GM23338 (cell line): Measurements from ENCODE around the gene IL36A. TPM values are rescaled to one million over a fixed set of nuclear protein-coding genes. Genes with fewer than 3 reads are reported as not detected.

Source experiments
- ATAC-seq: fragments of 200-7000 bp; cut with Tn5 transposase; 3 replicates; pipeline ENCODE4 v1.9.1; 2020
- DNase-seq: peaks from one replicate; pipeline ENCODE4 v3.0.0-alpha.2; 2015; ENCODE audit warnings: low spot score
- H2AFZ ChIP-seq: fragments of 200-600 bp; sonication (generic); 2 replicates; pipeline ENCODE4 v1.8.0; 2016; ENCODE audit warnings: antibody characterized with exemption, mild to moderate bottlenecking, moderate library complexity
- H3F3A ChIP-seq: fragments of 200-600 bp; sonication (generic); replicated peaks from 2 replicates; pipeline ENCODE4 v1.8.0; 2017; ENCODE audit warnings: antibody characterized with exemption, mixed run types, low read depth
- H3K27ac ChIP-seq: fragments of 200-600 bp; sonication (generic); 2 replicates; pipeline ENCODE4 v1.6.1; 2016; ENCODE audit warnings: low read depth
- H3K27me3 ChIP-seq: fragments of 200-600 bp; sonication (generic); 2 replicates; pipeline ENCODE4 v1.8.0; 2016; ENCODE audit warnings: mild to moderate bottlenecking, mixed run types, moderate library complexity; ENCODE audit not compliant: insufficient read depth
- H3K36me3 ChIP-seq: fragments of 200-600 bp; sonication (generic); 2 replicates; pipeline ENCODE4 v1.8.0; 2016; ENCODE audit warnings: mild to moderate bottlenecking; ENCODE audit not compliant: insufficient read depth
- H3K4me1 ChIP-seq: fragments of 200-600 bp; sonication (generic); 2 replicates; pipeline ENCODE4 v1.8.0; 2016; ENCODE audit warnings: mild to moderate bottlenecking, moderate library complexity; ENCODE audit not compliant: insufficient read depth
- H3K4me2 ChIP-seq: fragments of 200-600 bp; sonication (generic); 2 replicates; pipeline ENCODE4 v1.7.1; 2017; ENCODE audit warnings: mixed run types
- H3K4me3 ChIP-seq: fragments of 200-600 bp; sonication (generic); 2 replicates; pipeline ENCODE4 v1.6.1; 2016; ENCODE audit warnings: mixed run types
- H3K79me2 ChIP-seq: fragments of 200-600 bp; sonication (generic); replicated peaks from 2 replicates; pipeline ENCODE4 v1.8.0; 2017; ENCODE audit warnings: mild to moderate bottlenecking; ENCODE audit not compliant: insufficient read depth
- H3K9me2 ChIP-seq: fragments of 200-600 bp; sonication (generic); 2 replicates; pipeline ENCODE4 v1.8.0; 2017; ENCODE audit not compliant: insufficient read depth
- H4K20me1 ChIP-seq: fragments of 200-600 bp; sonication (generic); replicated peaks from 2 replicates; pipeline ENCODE4 v1.8.0; 2017; ENCODE audit warnings: mild to moderate bottlenecking; ENCODE audit not compliant: insufficient read depth
- H3K27ac Mint-ChIP-seq: 2 replicates; pipeline ENCODE4 v1.8.0; 2020; ENCODE audit warnings: inconsistent platforms, mild to moderate bottlenecking, moderate library complexity, mixed read lengths
- H3K27me3 Mint-ChIP-seq: 3 replicates; pipeline ENCODE4 v1.8.0; 2022; ENCODE audit warnings: low read depth, mild to moderate bottlenecking, moderate library complexity, mixed read lengths, inconsistent platforms; ENCODE audit not compliant: insufficient read depth, poor library complexity
- H3K36me3 Mint-ChIP-seq: 3 replicates; pipeline ENCODE4 v1.8.0; 2021; ENCODE audit warnings: low read depth, mild to moderate bottlenecking, inconsistent platforms, moderate library complexity, mixed read lengths
- H3K4me1 Mint-ChIP-seq: 3 replicates; pipeline ENCODE4 v1.8.0; 2020; ENCODE audit warnings: mild to moderate bottlenecking, inconsistent platforms, mixed read lengths
- H3K4me3 Mint-ChIP-seq: 3 replicates; pipeline ENCODE4 v1.8.0; 2021; ENCODE audit warnings: moderate library complexity, mild to moderate bottlenecking, inconsistent platforms, mixed read lengths
- H3K9me3 Mint-ChIP-seq: 3 replicates; pipeline ENCODE4 v1.8.0; 2020; ENCODE audit warnings: moderate library complexity, mild to moderate bottlenecking, inconsistent platforms, mixed read lengths
- CREB1 ChIP-seq: fragments of 250-450 bp; sonication (Bioruptor Pico); IDR thresholded peaks from 2 replicates; pipeline ENCODE4 v1.5.0; 2020; ENCODE audit warnings: low read depth, mild to moderate bottlenecking, moderate library complexity
- CTCF ChIP-seq, 2 experiments: fragments of 200-600 bp in 1 of 2; sonication (generic) in 1 of 2; conservative IDR thresholded peaks; 2 replicates each; pipeline versions ENCODE4 v1.5.1 to v1.6.1; 2016 to 2017; ENCODE audit warnings: antibody characterized with exemption in 2 of 2, low read depth in 2 of 2, mild to moderate bottlenecking in 2 of 2, moderate library complexity in 1 of 2
- ETS1 ChIP-seq: IDR thresholded peaks from 2 replicates; pipeline ENCODE4 v1.6.1; 2016; ENCODE audit warnings: antibody characterized with exemption
- EZH2 ChIP-seq: fragments of 200-600 bp; sonication (generic); IDR thresholded peaks from one replicate; pipeline ENCODE4 v1.8.0; 2017; ENCODE audit warnings: antibody characterized with exemption, mild to moderate bottlenecking, low read depth; ENCODE audit not compliant: unreplicated experiment
- EZH2phosphoT487 ChIP-seq: fragments of 200-600 bp; sonication (generic); IDR thresholded peaks from one replicate; pipeline ENCODE4 v1.8.1; 2018; ENCODE audit warnings: antibody characterized with exemption; ENCODE audit not compliant: unreplicated experiment
- JUNB ChIP-seq: IDR thresholded peaks from one replicate; pipeline ENCODE4 v1.6.1; 2016; ENCODE audit warnings: antibody characterized with exemption; ENCODE audit not compliant: unreplicated experiment
- NANOG ChIP-seq: IDR thresholded peaks from 2 replicates; pipeline ENCODE4 v1.6.1; 2016; ENCODE audit warnings: antibody characterized with exemption, borderline replicate concordance
- POLR2AphosphoS5 ChIP-seq: IDR thresholded peaks from 2 replicates; pipeline ENCODE4 v1.6.1; 2016; ENCODE audit warnings: antibody characterized with exemption, low read depth
- REST ChIP-seq: IDR thresholded peaks from one replicate; pipeline ENCODE4 v1.6.1; 2018; ENCODE audit warnings: antibody characterized with exemption; ENCODE audit not compliant: unreplicated experiment
- STAT1 ChIP-seq: IDR thresholded peaks from one replicate; pipeline ENCODE4 v1.6.1; 2016; ENCODE audit warnings: antibody characterized with exemption; ENCODE audit not compliant: unreplicated experiment
- ZNF114 ChIP-seq: fragments of 250-450 bp; sonication (Bioruptor Pico); IDR thresholded peaks from 2 replicates; pipeline ENCODE4 v1.5.0; 2020; ENCODE audit warnings: mild to moderate bottlenecking, moderate library complexity
- ZNF331 ChIP-seq: fragments of 250-450 bp; sonication (Bioruptor Pico); IDR thresholded peaks from 2 replicates; pipeline ENCODE4 v1.5.0; 2020; ENCODE audit warnings: low read depth, mild to moderate bottlenecking, moderate library complexity
- ZNF462 ChIP-seq: fragments of 250-450 bp; sonication (Bioruptor Pico); IDR thresholded peaks from 2 replicates; pipeline ENCODE4 v1.5.0; 2020; ENCODE audit warnings: mild to moderate bottlenecking, moderate library complexity
- polyA plus RNA-seq: library from polyadenylated mRNA; unstranded; fragments of >200 nt; fragmentation: Nextera tagmentation; extraction: Ambion mirVana; gene quantifications from 2 replicates; pipeline ENCODE4 v1.2.1, GENCODE V29; 2016
- total RNA-seq: library from RNA; depleted of rRNA; stranded (reverse); fragments of >200 nt; shearing (Covaris generic); gene quantifications from 2 replicates; pipeline ENCODE4 v1.2.3, GENCODE V29; 2014

Gene IL36A
- total and polyA plus RNA-seq, 2 experiments from 2014 or later, result not detected

GRCh38 chr2:113021312-113021711, 16.1 kb downstream of the IL36A start:
- Mint-ChIP-seq H3K4me3 (no peak overlapping the region), H3K27ac (no peak overlapping the region), H3K9me3 (peaks cover 18% of the 10 kb centered on the region), H3K36me3 (peaks cover 3% of the 10 kb centered on the region; the same call in 1 of the 3 replicates), H3K27me3 (peaks cover 1% of the 10 kb centered on the region), H3K4me1 (no peaks in the 10 kb centered on the region; the same call in 2 of the 3 replicates)
- H3K4me2 ChIP-seq, result no peak overlapping the region
- H3K27ac ChIP-seq, result no peak overlapping the region
- no peak overlapping the region for H3K4me3 ChIP-seq
- no peak for DNase-seq
- H3K4me1 ChIP-seq, result no peaks in the 10 kb centered on the region
- no peak for ATAC-seq
- H4K20me1 ChIP-seq, result no peaks in the 10 kb centered on the region
- H3K9me2 ChIP-seq, result peaks cover 5% of the 10 kb centered on the region; the same call in 1 of the 2 replicates
- H3K79me2 ChIP-seq, result no peaks in the 10 kb centered on the region
- H3F3A ChIP-seq, result no peaks in the 10 kb centered on the region
- H3K27me3 ChIP-seq, result no peaks in the 10 kb centered on the region
- no peak overlapping the region for H2AFZ ChIP-seq
- TF ChIP-seq STAT1, result no peak
- TF ChIP-seq CREB1, result no peak
- no peak for TF ChIP-seq NANOG
- no peak for TF ChIP-seq JUNB
- no peak for TF ChIP-seq CTCF (conservative IDR thresholded peaks at IDR 0.05; ENCODE audit: low read depth in 2 of 2)
- no peak for TF ChIP-seq ZNF462 (CRISPR knock-in tag)
- no peak for TF ChIP-seq ZNF114 (CRISPR knock-in tag)
- no peak for TF ChIP-seq EZH2
- TF ChIP-seq POLR2AphosphoS5, result no peak
- no peak for TF ChIP-seq EZH2phosphoT487
- TF ChIP-seq ZNF331 (CRISPR knock-in tag), result no peak
- TF ChIP-seq ETS1, result no peak
- TF ChIP-seq REST, result no peak
- no peaks in the 10 kb centered on the region for H3K36me3 ChIP-seq
